GM12878 (cell line): Measurements from ENCODE around the gene LSAMP. TPM values are rescaled to one million over a fixed set of nuclear protein-coding genes. Genes with fewer than 3 reads are reported as not detected.

ENCODE experiments used
- ATAC-seq: fragments of 200-7000 bp; cut with Tn5 transposase; 3 replicates; pipeline ENCODE4 v1.9.1; 2020; ENCODE audit warnings: mild to moderate bottlenecking, moderate library complexity
- BruUV-seq: library from RNA; stranded (reverse); fragments of 400-500 nt; replicated peaks from 2 replicates; lab custom pipeline; 2021; lab: Mats Ljungman, UMichigan
- CTCF ChIA-PET: fragments of 300-600 bp; sonication (Branson Sonifier 250); formaldehyde crosslinking; extraction: SDS; loops from one replicate; lab custom pipeline; 2021; ENCODE audit warnings: inconsistent platforms; lab: Yijun Ruan, JAX
- POLR2A ChIA-PET: fragments of 350-600 bp; formaldehyde crosslinking; extraction: SDS; loops from one replicate; lab custom pipeline; 2021; ENCODE audit warnings: inconsistent platforms; lab: Charles Lee
- RAD21 ChIA-PET: fragments of 300-600 bp; sonication (Branson Sonifier 250); formaldehyde crosslinking; loops from one replicate; lab custom pipeline; 2023; ENCODE audit warnings: antibody characterized with exemption; ENCODE audit not compliant: unreplicated experiment; lab: Charles Lee
- SMC1A ChIA-PET: fragments of 300-600 bp; sonication (Branson Sonifier 250); formaldehyde crosslinking; loops from one replicate; lab custom pipeline; 2023; ENCODE audit not compliant: unreplicated experiment, uncharacterized antibody; lab: Charles Lee
- DNase-seq: peaks from one replicate; pipeline ENCODE4 v3.0.0-alpha.2; 2011; ENCODE audit warnings: low read depth, low spot score
- FAIRE-seq: peaks from 3 replicates; lab custom pipeline; 2011; peaks lifted over from hg19 to GRCh38; lab: Jason Lieb, UNC
- H2AFZ ChIP-seq: 2 replicates; pipeline ENCODE4 v1.6.0; 2011; ENCODE audit warnings: low read depth, low read length, control low read depth; ENCODE audit not compliant: control insufficient read depth
- H3K27ac ChIP-seq: 2 replicates; pipeline ENCODE4 v1.5.1; 2011; ENCODE audit warnings: control low read depth; ENCODE audit not compliant: control insufficient read depth, insufficient read depth
- H3K27me3 ChIP-seq, 2 experiments: replicated peaks in 1 of 2; 2 replicates each; pipeline versions ENCODE4 v1.6.0 to v1.6.1; 2011; ENCODE audit warnings: low read length in 1 of 2; ENCODE audit not compliant: control insufficient read depth in 2 of 2, insufficient read depth in 2 of 2
- H3K36me3 ChIP-seq, 2 experiments: 2 replicates each; pipeline ENCODE4 v1.5.1; 2011; ENCODE audit warnings: low read length in 1 of 2; ENCODE audit not compliant: control insufficient read depth in 2 of 2, insufficient read depth in 2 of 2
- H3K4me1 ChIP-seq: 2 replicates; pipeline ENCODE4 v1.6.1; 2011; ENCODE audit warnings: mild to moderate bottlenecking, low read length, moderate library complexity, mixed read lengths; ENCODE audit not compliant: control insufficient read depth, insufficient read depth
- H3K4me2 ChIP-seq: 2 replicates; pipeline ENCODE4 v1.6.0; 2011; ENCODE audit warnings: control low read depth; ENCODE audit not compliant: control insufficient read depth, insufficient read depth
- H3K4me3 ChIP-seq: fragments of 200-600 bp; sonication (generic); 2 replicates; pipeline ENCODE4 v1.5.1; 2016
- H3K79me2 ChIP-seq: 2 replicates; pipeline ENCODE4 v1.6.0; 2011; ENCODE audit warnings: low read length; ENCODE audit not compliant: control insufficient read depth, insufficient read depth
- H3K9ac ChIP-seq: 2 replicates; pipeline ENCODE4 v1.8.0; 2011; ENCODE audit warnings: low read length, control low read depth, mixed read lengths; ENCODE audit not compliant: control insufficient read depth, insufficient read depth
- H3K9me3 ChIP-seq: replicated peaks from 3 replicates; pipeline ENCODE4 v1.5.1; 2011; ENCODE audit warnings: mild to moderate bottlenecking, low read length; ENCODE audit not compliant: control insufficient read depth, insufficient read depth
- H4K20me1 ChIP-seq: 2 replicates; pipeline ENCODE4 v1.6.0; 2011; ENCODE audit not compliant: control insufficient read depth, insufficient read depth
- ASH2L ChIP-seq: fragments of 300-600, 200-600 bp; sonication (generic); IDR thresholded peaks from 2 replicates; pipeline ENCODE4 v1.6.1; 2017; ENCODE audit warnings: low read depth, mild to moderate bottlenecking, borderline replicate concordance
- ATF2 ChIP-seq: IDR thresholded peaks from 2 replicates; pipeline ENCODE4 v1.6.1; 2012; ENCODE audit warnings: low read length, inconsistent platforms
- BCLAF1 ChIP-seq: fragments of 450-650 bp; IDR thresholded peaks from 2 replicates; pipeline ENCODE4 v1.6.1; 2017; ENCODE audit warnings: antibody characterized with exemption, mild to moderate bottlenecking, moderate library complexity
- BMI1 ChIP-seq: fragments of 450-650 bp; IDR thresholded peaks from 2 replicates; pipeline ENCODE4 v1.6.1; 2016; ENCODE audit warnings: mild to moderate bottlenecking, moderate library complexity, borderline replicate concordance
- ESRRA ChIP-seq: IDR thresholded peaks from 2 replicates; pipeline ENCODE4 v1.6.1; 2012; ENCODE audit warnings: mild to moderate bottlenecking, low read length, improper control_type of control experiment
- NFYB ChIP-seq: IDR thresholded peaks from 2 replicates; pipeline ENCODE4 v1.6.1; 2011; ENCODE audit warnings: low read depth, mild to moderate bottlenecking, low read length, improper control_type of control experiment, moderate library complexity; ENCODE audit not compliant: insufficient read depth
- RELB ChIP-seq: fragments of 450-650 bp; IDR thresholded peaks from 2 replicates; pipeline ENCODE4 v1.6.1; 2017; ENCODE audit warnings: low read depth, mild to moderate bottlenecking, moderate library complexity
- in situ Hi-C: fragments of 300-500 bp; cut with MboI; formaldehyde crosslinking; loops from 9 replicates; pipeline ENCODE4 v1.14.3; 2018; ENCODE audit warnings: mixed read lengths
- intact Hi-C: fragments of 100-400 bp; cut with micrococcal nuclease; formaldehyde crosslinking; loops from one replicate; pipeline ENCODE4 v1.14.2; 2022; ENCODE audit not compliant: unreplicated experiment
- polyA plus RNA-seq, 11 experiments: library from polyadenylated mRNA; depleted of rRNA in 4 of 11; unstranded in 6 of 11; stranded (reverse) in 5 of 11; fragments of >200 nt; fragmentation: Nextera tagmentation in 4 of 11; fragmentation: Illumina TruSeq in 1 of 11; extraction: Ambion mirVana in 4 of 11; extraction: Trizol in 1 of 11; gene quantifications; 1 replicate in 1 of 11; 2 replicates in 10 of 11; pipeline versions ENCODE4 v1.2.1 to v1.2.3, GENCODE V29; 2011 to 2016; ENCODE audit warnings: inconsistent platforms in 2 of 11, missing spikeins in 2 of 11, low read depth in 1 of 11
- total RNA-seq, 4 experiments: library from RNA; depleted of rRNA in 3 of 4; stranded (reverse); fragments of >200 nt in 3 of 4; fragmentation: Illumina TruSeq in 1 of 4; extraction: Trizol in 1 of 4; gene quantifications; 2 replicates each; pipeline versions ENCODE4 v1.2.1 to v1.2.3, GENCODE V29; 2013 to 2021

Gene LSAMP
- total and polyA plus RNA-seq, 10 of the 15 experiments (the other 5 are each of a cell fraction or from before 2014, with no cell fraction given) = 2.0 to 12.7 (median 6.5) TPM

- TF ChIP-seq ATF2 (no peak), NFYB (no peak), RELB (no peak)
These were observed 37.8 kb upstream of the LSAMP start (continued) for GRCh38 chr3:116483135-116483534.

- SMC1A ChIA-PET = no interaction called here
- ATAC-seq = no peak
- intact Hi-C loops = no loop called here
- TF ChIP-seq ESRRA = no peak
- no peak for TF ChIP-seq BCLAF1
- no peak for TF ChIP-seq ASH2L
- no peak for TF ChIP-seq BMI1
- TF ChIP-seq, all 136 proteins: peak for 0
- no peak overlapping the region for H3K4me3 ChIP-seq
- POLR2A ChIA-PET = no interaction called here
- no peak overlapping the region for H3K9ac ChIP-seq
- RAD21 ChIA-PET = no interaction called here
- H4K20me1 ChIP-seq = no peaks in the 10 kb centered on the region
- no peaks in the 10 kb centered on the region for H3K36me3 ChIP-seq
- FAIRE-seq (no peak), DNase-seq (no peak)
- no peaks in the 10 kb centered on the region for H3K79me2 ChIP-seq
- BruUV-seq = no TSS peak
- no peak overlapping the region for H2AFZ ChIP-seq
- H3K4me1 ChIP-seq = no peaks in the 10 kb centered on the region
- no peak overlapping the region for H3K27ac ChIP-seq
- CTCF ChIA-PET = no interaction called here
- no peak overlapping the region for H3K4me2 ChIP-seq
- H3K9me3 ChIP-seq = no peaks in the 10 kb centered on the region; the same call in 2 of the 3 replicates
- in situ Hi-C loops = no loop called here
- H3K27me3 ChIP-seq = no peaks in the 10 kb centered on the region
These were observed 31.4 kb upstream of the LSAMP start for GRCh38 chr3:116476691-116477090.
